Choroid plexus epithelial cell (primary cell): ENCODE data around the gene COL4A6.

Experiments
- DNase-seq: peaks from one replicate; pipeline ENCODE4 v3.0.0-alpha.2; 2010; ENCODE audit warnings: low read depth
- H3K4me3 ChIP-seq: 2 replicates; pipeline ENCODE4 v1.5.1; 2011; ENCODE audit warnings: low read depth, mild to moderate bottlenecking, control low read depth, low read length, moderate library complexity
- CTCF ChIP-seq: conservative IDR thresholded peaks from 2 replicates; pipeline ENCODE4 v1.5.1; 2011; ENCODE audit warnings: low read depth, mild to moderate bottlenecking, control low read depth, inconsistent platforms, low read length, moderate library complexity

Gene COL4A6

GRCh38 chrX:108437349-108438109 is 693 bp downstream of the COL4A6 start:
- DNase-seq: no peak
- peak overlapping the region; percentile 63 for H3K4me3 ChIP-seq
- no peak for TF ChIP-seq CTCF

GRCh38 chrX:108435261-108435660 is 3.0 kb downstream of the COL4A6 start:
- H3K4me3 ChIP-seq: no peak overlapping the region
- no peak for TF ChIP-seq CTCF
- DNase-seq: no peak

- TF ChIP-seq CTCF: no peak
- H3K4me3 ChIP-seq: no peak overlapping the region
- no peak for DNase-seq
These were observed 12.0 kb downstream of the COL4A6 start for GRCh38 chrX:108426262-108426661.

- TF ChIP-seq CTCF: no peak
- DNase-seq: no peak
- H3K4me3 ChIP-seq: no peak overlapping the region
These were observed 17.7 kb downstream of the COL4A6 start for GRCh38 chrX:108420481-108420880.

GRCh38 chrX:108419401-108419800 is 18.8 kb downstream of the COL4A6 start:
- H3K4me3 ChIP-seq: no peak overlapping the region
- no peak for DNase-seq
- TF ChIP-seq CTCF: no peak

GRCh38 chrX:108417257-108417656 is 21.0 kb downstream of the COL4A6 start:
- DNase-seq: no peak
- H3K4me3 ChIP-seq: no peak overlapping the region
- TF ChIP-seq CTCF: no peak

- no peak overlapping the region for H3K4me3 ChIP-seq
- peak; percentile 20 for DNase-seq
- TF ChIP-seq CTCF: no peak
These were observed 22.3 kb downstream of the COL4A6 start for GRCh38 chrX:108415891-108416290.
